ENCODE data around the gene STYXL2.

GRCh38 chr1:167127661-167128060 is 33.8 kb downstream of the STYXL2 start:
- TF ChIP-seq EP300 (IDR thresholded peaks at IDR 0.05) (no peak), CTCF (IDR thresholded peaks at IDR 0.05) (no peak)
